H1 (cell line): ENCODE measurements around the gene TSPAN9. TPM values are rescaled to one million over a fixed set of nuclear protein-coding genes. Genes with fewer than 3 reads are reported as not detected.

Source experiments
- CTCF ChIA-PET: fragments of 300-600 bp; sonication (Branson Sonifier 250); formaldehyde crosslinking; loops from one replicate; lab custom pipeline; 2021; ENCODE audit not compliant: partially characterized antibody; lab: Charles Lee
- POLR2A ChIA-PET: fragments of 300-600 bp; sonication (Branson Sonifier 250); formaldehyde crosslinking; loops from one replicate; lab custom pipeline; 2021; ENCODE audit warnings: inconsistent platforms; ENCODE audit not compliant: partially characterized antibody; lab: Charles Lee
- DNase-seq, 2 experiments: peaks; one replicate each; pipeline versions ENCODE4 v3.0.0 to v3.0.0-alpha.2; 2010 to 2022; ENCODE audit warnings: low spot score in 2 of 2, low read depth in 1 of 2, mixed read lengths in 1 of 2
- FAIRE-seq: peaks from 2 replicates; lab custom pipeline; 2011; peaks lifted over from hg19 to GRCh38; lab: Jason Lieb, UNC
- H2AFZ ChIP-seq: 2 replicates; pipeline ENCODE4 v1.8.1; 2012; ENCODE audit warnings: low read length, inconsistent platforms
- H2AK5ac ChIP-seq: 2 replicates; pipeline ENCODE4 v1.6.1; 2013; ENCODE audit warnings: low read depth, low read length
- H2BK120ac ChIP-seq: replicated peaks from 2 replicates; pipeline ENCODE3; 2013; ENCODE audit warnings: low read depth, low read length, inconsistent platforms
- H2BK12ac ChIP-seq: 2 replicates; pipeline ENCODE4 v1.6.1; 2013; ENCODE audit warnings: low read depth, low read length
- H2BK15ac ChIP-seq: 2 replicates; pipeline ENCODE4 v1.6.1; 2013; ENCODE audit warnings: low read length
- H2BK20ac ChIP-seq: 2 replicates; pipeline ENCODE4 v1.6.1; 2013; ENCODE audit warnings: low read length
- H2BK5ac ChIP-seq: 2 replicates; pipeline ENCODE4 v1.6.1; 2013; ENCODE audit warnings: low read depth, low read length
- H3K14ac ChIP-seq: 2 replicates; pipeline ENCODE4 v1.6.1; 2013; ENCODE audit warnings: inconsistent platforms; ENCODE audit not compliant: insufficient read length
- H3K18ac ChIP-seq: 2 replicates; pipeline ENCODE4 v1.6.1; 2013; ENCODE audit warnings: low read length; ENCODE audit errors: extremely low read depth
- H3K23ac ChIP-seq: 2 replicates; pipeline ENCODE4 v1.6.1; 2013; ENCODE audit warnings: inconsistent platforms; ENCODE audit not compliant: insufficient read length
- H3K23me2 ChIP-seq: 2 replicates; pipeline ENCODE4 v1.6.1; 2013; ENCODE audit warnings: low read depth, low read length
- H3K27ac ChIP-seq: 2 replicates; pipeline ENCODE4 v1.6.1; 2011; ENCODE audit warnings: low read depth, low read length, inconsistent platforms
- H3K27me3 ChIP-seq, 4 experiments: replicated peaks in 1 of 4; 1 replicate in 1 of 4; 2 replicates in 3 of 4; pipeline versions ENCODE4 v1.6.1 to v1.8.1; 2011 to 2013; ENCODE audit warnings: low read length in 3 of 4, mild to moderate bottlenecking in 3 of 4, inconsistent platforms in 2 of 4, mixed read lengths in 2 of 4, moderate library complexity in 1 of 4; ENCODE audit not compliant: control insufficient read depth in 3 of 4, insufficient read depth in 3 of 4; ENCODE audit errors: extremely low read depth in 1 of 4
- H3K36me3 ChIP-seq, 4 experiments: 2 replicates each; pipeline versions ENCODE4 v1.6.1 to v1.8.1; 2011 to 2013; ENCODE audit warnings: mild to moderate bottlenecking in 4 of 4, low read length in 3 of 4, moderate library complexity in 2 of 4, control low read depth in 1 of 4, inconsistent platforms in 1 of 4; ENCODE audit not compliant: insufficient read depth in 4 of 4, control insufficient read depth in 2 of 4
- H3K4ac ChIP-seq: replicated peaks from 2 replicates; pipeline ENCODE3; 2013; ENCODE audit warnings: low read length, low read depth, mixed read lengths, inconsistent platforms; ENCODE audit not compliant: insufficient read length
- H3K4me1 ChIP-seq, 4 experiments: replicated peaks in 1 of 4; 1 replicate in 1 of 4; 2 replicates in 3 of 4; pipeline versions ENCODE4 v1.6.1 to v1.8.1; 2011 to 2013; ENCODE audit warnings: low read length in 3 of 4, inconsistent platforms in 2 of 4, mixed read lengths in 1 of 4; ENCODE audit not compliant: insufficient read depth in 4 of 4, control insufficient read depth in 3 of 4
- H3K4me2 ChIP-seq, 2 experiments: 2 replicates each; pipeline versions ENCODE4 v1.6.1 to v1.8.1; 2011 to 2013; ENCODE audit warnings: low read depth in 2 of 2, low read length in 2 of 2, control low read depth in 1 of 2, inconsistent platforms in 1 of 2, mild to moderate bottlenecking in 1 of 2; ENCODE audit not compliant: insufficient read depth in 1 of 2
- H3K4me3 ChIP-seq, 4 experiments: fragments of 200-600, 300-600 bp in 1 of 4; sonication (generic), shearing (Covaris generic), sonication (Bioruptor Twin) in 1 of 4; 2 replicates each; pipeline versions ENCODE4 v1.5.1 to v1.8.1; 2011 to 2016; ENCODE audit warnings: low read length in 4 of 4, low read depth in 3 of 4, control low read depth in 2 of 4, inconsistent platforms in 2 of 4, mild to moderate bottlenecking in 2 of 4, mixed read lengths in 1 of 4, moderate library complexity in 1 of 4; ENCODE audit not compliant: insufficient read depth in 2 of 4; ENCODE audit errors: extremely low read depth in 1 of 4
- H3K56ac ChIP-seq: replicated peaks from 2 replicates; pipeline ENCODE3; 2013; ENCODE audit warnings: low read depth, mild to moderate bottlenecking, mixed read lengths, low read length, inconsistent platforms; ENCODE audit not compliant: insufficient read length
- H3K79me1 ChIP-seq: 2 replicates; pipeline ENCODE4 v1.6.1; 2013; ENCODE audit warnings: low read depth, low read length, control low read depth
- H3K79me2 ChIP-seq, 2 experiments: 2 replicates each; pipeline versions ENCODE4 v1.6.1 to v1.8.1; 2012 to 2013; ENCODE audit warnings: low read length in 2 of 2, mild to moderate bottlenecking in 2 of 2, inconsistent platforms in 1 of 2; ENCODE audit not compliant: insufficient read depth in 2 of 2, control insufficient read depth in 1 of 2
- H3K9ac ChIP-seq, 4 experiments: replicated peaks in 1 of 4; 1 replicate in 1 of 4; 2 replicates in 3 of 4; pipeline versions ENCODE4 v1.6.1 to v1.8.1; 2011 to 2013; ENCODE audit warnings: low read depth in 3 of 4, low read length in 3 of 4, control low read depth in 2 of 4, mild to moderate bottlenecking in 2 of 4, moderate library complexity in 2 of 4, inconsistent platforms in 1 of 4; ENCODE audit errors: extremely low read depth in 1 of 4
- H3K9me3 ChIP-seq, 2 experiments: 2 replicates each; pipeline versions ENCODE4 v1.6.1 to v1.8.1; 2012 to 2013; ENCODE audit warnings: mild to moderate bottlenecking in 2 of 2, moderate library complexity in 2 of 2, control low read depth in 1 of 2, inconsistent platforms in 1 of 2, low read depth in 1 of 2, low read length in 1 of 2, mixed read lengths in 1 of 2; ENCODE audit not compliant: insufficient read depth in 2 of 2
- H4K20me1 ChIP-seq, 2 experiments: replicated peaks in 1 of 2; 2 replicates each; pipeline versions ENCODE3 to v1.8.1; 2011 to 2013; ENCODE audit warnings: inconsistent platforms in 2 of 2, low read length in 2 of 2, mild to moderate bottlenecking in 1 of 2; ENCODE audit not compliant: insufficient read depth in 2 of 2, control insufficient read depth in 1 of 2
- H4K5ac ChIP-seq: 2 replicates; pipeline ENCODE4 v1.6.1; 2013; ENCODE audit warnings: low read length, low read depth, mixed read lengths, inconsistent platforms; ENCODE audit not compliant: insufficient read length
- H4K8ac ChIP-seq: 2 replicates; pipeline ENCODE4 v1.8.0; 2013; ENCODE audit warnings: mild to moderate bottlenecking, moderate library complexity, low read length, inconsistent platforms; ENCODE audit not compliant: insufficient read depth; ENCODE audit errors: extremely low read depth
- H4K91ac ChIP-seq: replicated peaks from 2 replicates; pipeline ENCODE3; 2013; ENCODE audit warnings: low read length, mixed read lengths, inconsistent platforms; ENCODE audit not compliant: insufficient read length
- BACH1 ChIP-seq: IDR thresholded peaks from 2 replicates; pipeline ENCODE4 v1.6.1; 2012; ENCODE audit warnings: low read length, improper control_type of control experiment
- BRCA1 ChIP-seq: IDR thresholded peaks from 2 replicates; pipeline ENCODE4 v1.6.1; 2012; ENCODE audit warnings: low read depth, low read length, improper control_type of control experiment
- EP300 ChIP-seq, 2 experiments: IDR thresholded peaks; 1 replicate in 1 of 2; 2 replicates in 1 of 2; pipeline ENCODE4 v1.6.1; 2011 to 2012; ENCODE audit warnings: low read depth in 2 of 2, low read length in 2 of 2, mild to moderate bottlenecking in 2 of 2, borderline replicate concordance in 1 of 2, inconsistent platforms in 1 of 2, moderate library complexity in 1 of 2
- KDM1A ChIP-seq: fragments of 200-600, 300-600 bp; sonication (generic); IDR thresholded peaks from 2 replicates; pipeline ENCODE4 v1.7.1; 2016; ENCODE audit warnings: mild to moderate bottlenecking, low read length, borderline replicate concordance
- MAFK ChIP-seq: IDR thresholded peaks from 2 replicates; pipeline ENCODE4 v1.6.1; 2012; ENCODE audit warnings: low read depth, mild to moderate bottlenecking, improper control_type of control experiment, low read length
- NRF1 ChIP-seq: IDR thresholded peaks from 2 replicates; pipeline ENCODE4 v1.6.1; 2011; ENCODE audit warnings: mild to moderate bottlenecking, low read depth, low read length, improper control_type of control experiment
- RFX5 ChIP-seq: IDR thresholded peaks from 2 replicates; pipeline ENCODE4 v1.6.1; 2011; ENCODE audit warnings: low read depth, low read length, improper control_type of control experiment, borderline replicate concordance
- RNF2 ChIP-seq: fragments of 200-900, 300-1000 bp; sonication (generic); IDR thresholded peaks from 2 replicates; pipeline ENCODE4 v1.7.1; 2016; ENCODE audit warnings: borderline replicate concordance, low read depth, mild to moderate bottlenecking, antibody characterized with exemption, low read length; ENCODE audit not compliant: poor library complexity, severe bottlenecking; ENCODE audit errors: missing control alignments
- SUZ12 ChIP-seq: fragments of 200-600 bp; sonication (generic); IDR thresholded peaks from 2 replicates; pipeline ENCODE4 v1.6.1; 2012; ENCODE audit warnings: mild to moderate bottlenecking, inconsistent platforms, low read length, moderate library complexity, mixed read lengths
- TCF12 ChIP-seq: IDR thresholded peaks from 2 replicates; pipeline ENCODE4 v1.6.1; 2011; ENCODE audit warnings: low read depth, mild to moderate bottlenecking, low read length
- WGBS, 2 experiments: shearing (Covaris generic) in 1 of 2; methylation state at CpG; one replicate each; pipeline versions ENCODE4 v1.1.6 to v1.1.7; 2013 to 2015; ENCODE audit warnings: low lambda C conversion rate in 2 of 2, mixed read lengths in 2 of 2, inconsistent platforms in 1 of 2, low coverage in 1 of 2, missing lambda C conversion rate in 1 of 2; ENCODE audit not compliant: insufficient replicate concordance in 2 of 2, insufficient coverage in 1 of 2, insufficient read length in 1 of 2; ENCODE audit errors: extremely low coverage in 1 of 2, missing lambda C conversion rate in 1 of 2; 5-methylcytosine and 5-hydroxymethylcytosine counted together
- polyA plus RNA-seq, 7 experiments: library from polyadenylated mRNA; depleted of rRNA in 3 of 7; stranded (reverse) in 5 of 7; unstranded in 2 of 7; fragments of >200 nt in 5 of 7; fragments of 200-250 nt in 2 of 7; gene quantifications; 1 replicate in 5 of 7; 2 replicates in 1 of 7; 4 replicates in 1 of 7; pipeline versions ENCODE4 v1.2.1 to v1.2.3, GENCODE V29; 2011 to 2013; ENCODE audit warnings: missing spikeins in 2 of 7, mixed read lengths in 2 of 7
- total RNA-seq: library from RNA; stranded (reverse); fragmentation: NEBNext Ultra II Directional; extraction: Animal tissue kit (Norgen Biotek cat#: 25700); gene quantifications from 2 replicates; pipeline ENCODE4 v1.2.1, GENCODE V29; 2021
- TF ChIP-seq, protein P1 (sequence below): IDR thresholded peaks from 2 replicates; pipeline ENCODE4 v1.6.1; 2012; ENCODE audit warnings: low read length, inconsistent platforms

Gene TSPAN9
- total and polyA plus RNA-seq, 2 of the 8 experiments (the other 6 are each of a cell fraction or from before 2014, with no cell fraction given): 11.5 to 29.1 TPM

GRCh38 chr12:3142386-3142785 lies 65.2 kb downstream of the TSPAN9 start:
- CTCF ChIA-PET: interaction anchor here (0.9 to 16.5 kb wide), 5 partner anchors 7 to 77 kb away, joined by 3 to 448 read pairs (median 8); no protein-coding TSS in a partner anchor
- WGBS, 2 experiments: 88% methylated on average over 14 of the region's 14 CpGs; no CpG with 5 or more reads in 1 of the 2 experiments
- no peak for FAIRE-seq
- no peak for TF ChIP-seq NRF1
- no peak for TF ChIP-seq KDM1A
- TF ChIP-seq RFX5: no peak
- no peak for TF ChIP-seq RNF2
- TF ChIP-seq, protein P1, sequence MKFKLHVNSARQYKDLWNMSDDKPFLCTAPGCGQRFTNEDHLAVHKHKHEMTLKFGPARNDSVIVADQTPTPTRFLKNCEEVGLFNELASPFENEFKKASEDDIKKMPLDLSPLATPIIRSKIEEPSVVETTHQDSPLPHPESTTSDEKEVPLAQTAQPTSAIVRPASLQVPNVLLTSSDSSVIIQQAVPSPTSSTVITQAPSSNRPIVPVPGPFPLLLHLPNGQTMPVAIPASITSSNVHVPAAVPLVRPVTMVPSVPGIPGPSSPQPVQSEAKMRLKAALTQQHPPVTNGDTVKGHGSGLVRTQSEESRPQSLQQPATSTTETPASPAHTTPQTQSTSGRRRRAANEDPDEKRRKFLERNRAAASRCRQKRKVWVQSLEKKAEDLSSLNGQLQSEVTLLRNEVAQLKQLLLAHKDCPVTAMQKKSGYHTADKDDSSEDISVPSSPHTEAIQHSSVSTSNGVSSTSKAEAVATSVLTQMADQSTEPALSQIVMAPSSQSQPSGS: no peak
- no peak for TF ChIP-seq BACH1
- TF ChIP-seq EP300 (IDR thresholded peaks at IDR 0.05; ENCODE audit: borderline replicate concordance in 1 of 2, low read depth in 2 of 2, low read length in 2 of 2): no peak
- TF ChIP-seq BRCA1: no peak
- no peak for TF ChIP-seq TCF12
- no peak for TF ChIP-seq SUZ12
- TF ChIP-seq MAFK: no peak

More at GRCh38 chr12:3142386-3142785, 65.2 kb downstream of the TSPAN9 start:
- no peaks in the 10 kb centered on the region for H3K23me2 ChIP-seq
- no peak overlapping the region for H2BK20ac ChIP-seq
- H2BK120ac ChIP-seq: no peak overlapping the region
- DNase-seq: no peak
- no peak overlapping the region for H4K91ac ChIP-seq
- H4K8ac ChIP-seq: no peak overlapping the region; the same call in 1 of the 2 replicates
- H3K79me2 ChIP-seq: no peaks in the 10 kb centered on the region
- peaks cover 2 to 22% (median 15%) of the 10 kb centered on the region in 4 experiments for H3K4me1 ChIP-seq
- H3K9me3 ChIP-seq: no peaks in the 10 kb centered on the region; a peak in 1 of 4 replicates
- no peak overlapping the region for H3K14ac ChIP-seq
- no peaks in the 10 kb centered on the region for H3K36me3 ChIP-seq
- no peak overlapping the region for H4K5ac ChIP-seq
- no peaks in the 10 kb centered on the region for H4K20me1 ChIP-seq
- H2AFZ ChIP-seq: no peak overlapping the region
- H3K18ac ChIP-seq: no peak overlapping the region
- H2AK5ac ChIP-seq: no peak overlapping the region
- H3K9ac ChIP-seq: no peak overlapping the region
- H2BK5ac ChIP-seq: no peak overlapping the region
- H2BK12ac ChIP-seq: no peak overlapping the region
- H3K27ac ChIP-seq: no peak overlapping the region
- no peak overlapping the region for H3K23ac ChIP-seq
- no peaks in the 10 kb centered on the region; a peak in 1 of 7 replicates for H3K27me3 ChIP-seq
- H3K56ac ChIP-seq: no peak overlapping the region
- no peak overlapping the region for H3K4ac ChIP-seq
- POLR2A ChIA-PET: no interaction called here
- no peak overlapping the region for H2BK15ac ChIP-seq
- no peak overlapping the region for H3K4me3 ChIP-seq
- H3K79me1 ChIP-seq: no peaks in the 10 kb centered on the region; the same call in 1 of the 2 replicates
- no peak overlapping the region for H3K4me2 ChIP-seq
